GM13976 (cell line): Measurements from ENCODE around the gene MRPL45.

Experiments used
- DNase-seq: peaks from one replicate; pipeline ENCODE4 v3.0.0; 2012; ENCODE audit warnings: low spot score
- in situ Hi-C: fragments of 300-500 bp; cut with MboI; formaldehyde crosslinking; loops from one replicate; pipeline ENCODE4 v1.12.0; 2022; ENCODE audit warnings: low sequenced_read_pairs, mixed read lengths, inconsistent platforms; ENCODE audit not compliant: unreplicated experiment
- TF ChIP-seq, protein P1 (sequence below): IDR thresholded peaks from 2 replicates; pipeline ENCODE4 v1.5.1; 2012; ENCODE audit warnings: borderline replicate concordance, mild to moderate bottlenecking; ENCODE audit not compliant: insufficient read depth; ENCODE audit errors: extremely low read depth, missing control alignments, control extremely low read depth

Gene MRPL45

DNA sequence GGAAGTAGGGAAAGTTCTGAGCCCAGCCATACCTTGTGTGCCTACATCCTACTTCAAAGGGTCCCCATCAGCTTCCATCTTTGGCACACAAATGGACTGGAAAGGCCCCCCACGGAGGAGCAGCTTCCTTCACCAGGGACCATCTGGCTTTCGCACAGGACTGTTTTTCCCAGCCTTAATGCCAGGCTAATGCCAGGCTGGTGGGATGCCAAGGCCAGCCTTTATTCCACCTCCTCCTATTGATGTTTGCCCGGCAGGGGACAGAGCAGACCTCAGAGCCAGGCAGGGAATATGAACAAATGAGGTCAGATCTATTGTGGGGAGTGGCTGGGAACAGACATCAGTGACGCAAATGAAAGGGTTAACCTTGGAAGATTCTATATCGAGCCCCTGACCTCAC lies 41.1 kb downstream of the MRPL45 start:
- in situ Hi-C loops = no loop called here
- no peak for DNase-seq
- TF ChIP-seq, protein P1, sequence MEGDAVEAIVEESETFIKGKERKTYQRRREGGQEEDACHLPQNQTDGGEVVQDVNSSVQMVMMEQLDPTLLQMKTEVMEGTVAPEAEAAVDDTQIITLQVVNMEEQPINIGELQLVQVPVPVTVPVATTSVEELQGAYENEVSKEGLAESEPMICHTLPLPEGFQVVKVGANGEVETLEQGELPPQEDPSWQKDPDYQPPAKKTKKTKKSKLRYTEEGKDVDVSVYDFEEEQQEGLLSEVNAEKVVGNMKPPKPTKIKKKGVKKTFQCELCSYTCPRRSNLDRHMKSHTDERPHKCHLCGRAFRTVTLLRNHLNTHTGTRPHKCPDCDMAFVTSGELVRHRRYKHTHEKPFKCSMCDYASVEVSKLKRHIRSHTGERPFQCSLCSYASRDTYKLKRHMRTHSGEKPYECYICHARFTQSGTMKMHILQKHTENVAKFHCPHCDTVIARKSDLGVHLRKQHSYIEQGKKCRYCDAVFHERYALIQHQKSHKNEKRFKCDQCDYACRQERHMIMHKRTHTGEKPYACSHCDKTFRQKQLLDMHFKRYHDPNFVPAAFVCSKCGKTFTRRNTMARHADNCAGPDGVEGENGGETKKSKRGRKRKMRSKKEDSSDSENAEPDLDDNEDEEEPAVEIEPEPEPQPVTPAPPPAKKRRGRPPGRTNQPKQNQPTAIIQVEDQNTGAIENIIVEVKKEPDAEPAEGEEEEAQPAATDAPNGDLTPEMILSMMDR = no peak

DNA sequence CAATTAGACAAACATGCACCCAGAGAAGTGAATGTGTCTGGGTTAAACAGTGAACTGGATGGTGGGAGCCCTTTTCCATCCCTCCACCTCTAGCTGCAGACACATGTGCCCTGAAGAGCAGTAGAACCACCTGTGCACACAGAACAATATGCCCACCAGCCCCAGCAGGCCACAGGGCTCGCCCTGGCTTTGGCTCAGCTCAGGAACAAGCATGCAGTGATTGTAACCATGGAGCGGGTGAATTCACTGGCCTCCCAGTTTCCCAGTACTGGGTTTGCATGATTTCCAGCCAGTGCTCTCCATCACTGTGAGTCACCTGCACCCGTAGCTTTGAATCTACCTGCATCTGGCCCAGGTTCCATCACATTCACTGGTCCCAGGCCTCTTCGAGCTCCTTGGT lies 41.6 kb downstream of the MRPL45 start:
- DNase-seq = no peak
- in situ Hi-C loops = no loop called here
- TF ChIP-seq, protein P1 = no peak

DNA sequence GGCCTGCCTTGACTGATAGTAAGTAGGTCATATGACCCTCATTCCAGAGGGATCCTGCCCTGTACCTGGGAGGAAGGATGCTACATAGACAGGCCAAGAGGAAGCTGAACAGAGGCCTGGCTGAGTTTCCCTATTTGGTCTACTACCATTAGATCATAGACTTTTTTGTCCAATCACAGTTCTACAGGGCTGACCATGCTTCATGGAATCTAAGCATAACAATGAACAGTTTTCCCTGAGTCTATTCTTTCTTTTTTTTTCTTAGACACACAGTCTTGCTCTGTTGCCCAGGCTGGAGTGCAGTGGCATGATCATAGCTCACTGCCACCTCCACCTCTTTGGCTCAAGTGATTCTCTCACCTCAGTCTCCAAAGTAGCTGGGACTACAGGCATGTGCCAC lies 42.9 kb downstream of the MRPL45 start:
- in situ Hi-C loops = no loop called here
- TF ChIP-seq, protein P1 = no peak

DNA sequence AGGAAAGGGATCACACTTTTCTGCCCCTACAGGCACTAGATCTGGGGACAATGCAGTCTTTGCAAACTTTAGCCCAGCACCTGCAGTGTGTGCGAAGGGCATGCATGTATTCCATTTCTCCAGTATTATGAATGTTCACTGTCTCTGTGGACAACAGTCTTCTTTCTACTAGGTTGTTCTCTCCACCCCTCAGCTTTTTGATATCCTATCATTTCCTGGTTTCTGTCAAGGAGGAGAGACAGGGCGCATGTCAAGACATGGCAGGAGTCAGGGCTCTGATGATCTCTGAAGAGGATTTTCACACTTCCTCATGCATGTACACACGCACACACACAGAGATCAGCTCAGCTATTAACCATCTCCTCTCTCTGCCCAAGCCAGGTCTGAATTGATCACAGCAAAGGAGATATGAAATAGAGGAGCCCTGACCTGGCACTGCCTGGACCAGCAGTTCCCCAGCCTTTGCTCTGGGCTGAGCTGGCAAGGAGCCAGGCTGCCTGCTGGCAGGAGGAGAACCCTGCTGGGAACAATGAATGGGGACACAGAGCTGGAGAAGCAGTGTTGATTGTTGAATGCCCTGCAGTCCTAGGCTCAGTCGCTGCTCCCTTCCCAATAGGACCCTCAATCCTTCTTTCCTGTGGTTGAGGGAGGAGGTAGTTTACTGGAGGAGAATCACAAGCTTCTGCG lies 44.2 kb downstream of the MRPL45 start:
- no peak for DNase-seq

More for the DNA sequence above, 42.9 kb downstream of the MRPL45 start:
- no peak for DNase-seq

DNA sequence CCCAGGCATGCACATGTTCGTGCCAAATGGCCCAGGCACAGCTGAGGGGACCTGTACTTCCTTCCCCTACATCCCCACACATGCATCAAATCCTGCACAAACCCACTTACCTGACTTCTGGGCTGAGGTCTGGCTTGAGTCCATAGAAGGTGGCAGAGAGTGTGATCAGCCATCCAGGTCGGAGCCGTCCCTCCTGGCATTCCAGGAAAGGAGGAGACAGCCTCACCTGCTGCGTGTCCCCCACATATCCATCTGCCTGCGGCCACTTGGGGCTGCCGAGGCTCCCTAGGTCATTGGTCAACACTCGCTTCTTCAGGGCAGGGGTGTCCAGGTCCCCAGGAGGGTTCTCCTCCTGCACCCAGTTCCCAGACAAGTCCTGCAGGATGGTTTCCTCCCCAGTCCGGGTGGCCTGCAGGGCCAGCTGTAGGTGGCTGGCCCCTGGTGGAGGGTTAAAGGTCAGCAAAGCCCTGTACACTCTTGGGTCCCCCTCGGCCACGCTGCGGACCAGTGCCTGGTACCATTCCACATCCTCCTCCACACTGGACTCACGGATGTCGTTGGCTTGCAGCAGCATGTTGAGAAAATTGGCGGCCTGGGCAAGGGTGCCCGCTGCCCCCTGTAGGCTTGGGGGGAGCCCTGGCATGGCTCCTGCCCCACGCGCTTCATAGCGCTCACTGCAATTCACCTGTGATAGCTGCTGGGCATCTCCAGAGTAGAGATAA lies 46.1 kb downstream of the MRPL45 start:
- DNase-seq = no peak
- in situ Hi-C loops = no loop called here
- TF ChIP-seq, protein P1 = no peak

More for the DNA sequence above, 44.2 kb downstream of the MRPL45 start:
- in situ Hi-C loops = no loop called here
- TF ChIP-seq, protein P1 = no peak

DNA sequence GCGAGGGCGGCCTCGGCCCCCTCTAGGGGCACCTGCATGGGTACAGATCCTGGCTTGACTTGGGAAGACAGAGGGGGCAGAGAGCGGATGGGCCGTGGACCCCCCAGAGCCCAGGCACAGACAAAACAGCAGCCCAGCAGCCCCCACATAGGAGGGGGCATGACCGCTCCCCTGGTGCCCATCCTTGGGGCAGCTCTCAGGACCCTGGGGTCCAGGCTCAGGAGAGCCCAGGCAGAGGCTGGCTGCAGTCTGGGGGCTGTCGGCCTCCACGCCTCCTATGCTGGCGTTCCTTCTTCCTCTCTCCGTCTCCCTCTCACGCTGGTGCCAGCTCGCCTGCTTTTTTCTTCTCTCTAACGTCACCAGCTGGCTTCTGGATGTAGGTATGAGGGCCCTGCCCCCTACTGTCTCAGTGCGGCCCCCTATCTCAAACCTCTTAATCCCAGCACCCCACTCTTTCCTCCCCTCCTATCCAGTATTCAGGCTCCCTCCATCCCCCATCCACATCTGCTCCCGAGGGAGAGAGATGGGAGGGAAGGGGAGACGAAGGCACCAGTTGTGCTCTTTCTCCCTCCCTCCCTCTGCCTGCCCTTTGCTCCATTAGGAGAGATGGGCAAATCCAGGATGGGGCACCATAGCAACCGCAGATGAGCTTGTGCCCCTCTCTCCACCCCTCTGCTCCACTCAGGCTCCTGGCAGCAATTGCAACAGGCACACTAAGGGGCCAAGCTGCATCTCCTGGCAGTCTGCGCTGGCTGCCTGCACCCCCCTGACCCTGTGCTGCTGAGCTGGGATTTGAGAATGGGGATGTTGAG lies 46.8 kb downstream of the MRPL45 start, which contains the start of gene GPR179:
Gene GPR179, minus strand, starts transcription at position 349 of the 812 bp plus-strand sequence. Its CDS starts 167 bp downstream, at position 182.
- in situ Hi-C loops = no loop called here
- no peak for DNase-seq
- TF ChIP-seq, protein P1 = no peak
